HEK293T (cell line): ENCODE results near the gene TCF7L2.

Experiments used
- FOXA1 ChIP-seq: fragments of 450-650 bp; IDR thresholded peaks from 2 replicates; pipeline ENCODE4 v1.6.1; 2016; ENCODE audit warnings: mild to moderate bottlenecking
- FOXM1 ChIP-seq: fragments of 450-650 bp; IDR thresholded peaks from 2 replicates; pipeline ENCODE4 v1.6.1; 2017; ENCODE audit warnings: mild to moderate bottlenecking, borderline replicate concordance
- HDGF ChIP-seq: fragments of 450-650 bp; IDR thresholded peaks from 2 replicates; pipeline ENCODE4 v1.6.1; 2017; ENCODE audit warnings: antibody characterized with exemption, borderline replicate concordance
- L3MBTL2 ChIP-seq: fragments of 450-650 bp; conservative IDR thresholded peaks from 2 replicates; pipeline ENCODE4 v1.6.1; 2016; ENCODE audit warnings: mild to moderate bottlenecking
- NFRKB ChIP-seq: fragments of 450-650 bp; IDR thresholded peaks from 2 replicates; pipeline ENCODE4 v1.6.1; 2016; ENCODE audit warnings: mild to moderate bottlenecking, moderate library complexity
- PKNOX1 ChIP-seq: fragments of 450-650 bp; IDR thresholded peaks from 2 replicates; pipeline ENCODE4 v1.6.1; 2016
- SP1 ChIP-seq: fragments of 450-650 bp; IDR thresholded peaks from 2 replicates; pipeline ENCODE4 v1.6.1; 2017
- SUZ12 ChIP-seq: fragments of 450-650 bp; IDR thresholded peaks from 2 replicates; pipeline ENCODE4 v1.6.1; 2016; ENCODE audit warnings: mild to moderate bottlenecking

GRCh38 chr10:112960151-112960681 lies 10.2 kb downstream of the TCF7L2 start:
- TF ChIP-seq SP1 (no peak), L3MBTL2 (no peak), FOXA1 (no peak), SUZ12 (no peak), PKNOX1 (no peak), NFRKB (no peak), HDGF (no peak), FOXM1 (no peak)
